H1 (cell line): ENCODE data around the gene DDB1. TPM values are rescaled to one million over a fixed set of nuclear protein-coding genes. Genes with fewer than 3 reads are reported as not detected.

Experiments
- CTCF ChIA-PET: fragments of 300-600 bp; sonication (Branson Sonifier 250); formaldehyde crosslinking; loops from one replicate; lab custom pipeline; 2021; ENCODE audit not compliant: partially characterized antibody; lab: Charles Lee
- POLR2A ChIA-PET: fragments of 300-600 bp; sonication (Branson Sonifier 250); formaldehyde crosslinking; loops from one replicate; lab custom pipeline; 2021; ENCODE audit warnings: inconsistent platforms; ENCODE audit not compliant: partially characterized antibody; lab: Charles Lee
- DNase-seq, 2 experiments: peaks; one replicate each; pipeline versions ENCODE4 v3.0.0 to v3.0.0-alpha.2; 2010 to 2022; ENCODE audit warnings: low spot score in 2 of 2, low read depth in 1 of 2, mixed read lengths in 1 of 2
- FAIRE-seq: peaks from 2 replicates; lab custom pipeline; 2011; peaks lifted over from hg19 to GRCh38; lab: Jason Lieb, UNC
- H2AFZ ChIP-seq: 2 replicates; pipeline ENCODE4 v1.8.1; 2012; ENCODE audit warnings: low read length, inconsistent platforms
- H2AK5ac ChIP-seq: 2 replicates; pipeline ENCODE4 v1.6.1; 2013; ENCODE audit warnings: low read depth, low read length
- H2BK120ac ChIP-seq: replicated peaks from 2 replicates; pipeline ENCODE3; 2013; ENCODE audit warnings: low read depth, low read length, inconsistent platforms
- H2BK12ac ChIP-seq: 2 replicates; pipeline ENCODE4 v1.6.1; 2013; ENCODE audit warnings: low read depth, low read length
- H2BK15ac ChIP-seq: 2 replicates; pipeline ENCODE4 v1.6.1; 2013; ENCODE audit warnings: low read length
- H2BK20ac ChIP-seq: 2 replicates; pipeline ENCODE4 v1.6.1; 2013; ENCODE audit warnings: low read length
- H2BK5ac ChIP-seq: 2 replicates; pipeline ENCODE4 v1.6.1; 2013; ENCODE audit warnings: low read depth, low read length
- H3K14ac ChIP-seq: 2 replicates; pipeline ENCODE4 v1.6.1; 2013; ENCODE audit warnings: inconsistent platforms; ENCODE audit not compliant: insufficient read length
- H3K18ac ChIP-seq: 2 replicates; pipeline ENCODE4 v1.6.1; 2013; ENCODE audit warnings: low read length; ENCODE audit errors: extremely low read depth
- H3K23ac ChIP-seq: 2 replicates; pipeline ENCODE4 v1.6.1; 2013; ENCODE audit warnings: inconsistent platforms; ENCODE audit not compliant: insufficient read length
- H3K23me2 ChIP-seq: 2 replicates; pipeline ENCODE4 v1.6.1; 2013; ENCODE audit warnings: low read depth, low read length
- H3K27ac ChIP-seq: 2 replicates; pipeline ENCODE4 v1.6.1; 2011; ENCODE audit warnings: low read depth, low read length, inconsistent platforms
- H3K27me3 ChIP-seq, 4 experiments: replicated peaks in 1 of 4; 1 replicate in 1 of 4; 2 replicates in 3 of 4; pipeline versions ENCODE4 v1.6.1 to v1.8.1; 2011 to 2013; ENCODE audit warnings: low read length in 3 of 4, mild to moderate bottlenecking in 3 of 4, inconsistent platforms in 2 of 4, mixed read lengths in 2 of 4, moderate library complexity in 1 of 4; ENCODE audit not compliant: control insufficient read depth in 3 of 4, insufficient read depth in 3 of 4; ENCODE audit errors: extremely low read depth in 1 of 4
- H3K36me3 ChIP-seq, 4 experiments: 2 replicates each; pipeline versions ENCODE4 v1.6.1 to v1.8.1; 2011 to 2013; ENCODE audit warnings: mild to moderate bottlenecking in 4 of 4, low read length in 3 of 4, moderate library complexity in 2 of 4, control low read depth in 1 of 4, inconsistent platforms in 1 of 4; ENCODE audit not compliant: insufficient read depth in 4 of 4, control insufficient read depth in 2 of 4
- H3K4ac ChIP-seq: replicated peaks from 2 replicates; pipeline ENCODE3; 2013; ENCODE audit warnings: low read length, low read depth, mixed read lengths, inconsistent platforms; ENCODE audit not compliant: insufficient read length
- H3K4me1 ChIP-seq, 4 experiments: replicated peaks in 1 of 4; 1 replicate in 1 of 4; 2 replicates in 3 of 4; pipeline versions ENCODE4 v1.6.1 to v1.8.1; 2011 to 2013; ENCODE audit warnings: low read length in 3 of 4, inconsistent platforms in 2 of 4, mixed read lengths in 1 of 4; ENCODE audit not compliant: insufficient read depth in 4 of 4, control insufficient read depth in 3 of 4
- H3K4me2 ChIP-seq, 2 experiments: 2 replicates each; pipeline versions ENCODE4 v1.6.1 to v1.8.1; 2011 to 2013; ENCODE audit warnings: low read depth in 2 of 2, low read length in 2 of 2, control low read depth in 1 of 2, inconsistent platforms in 1 of 2, mild to moderate bottlenecking in 1 of 2; ENCODE audit not compliant: insufficient read depth in 1 of 2
- H3K4me3 ChIP-seq, 4 experiments: fragments of 200-600, 300-600 bp in 1 of 4; sonication (generic), shearing (Covaris generic), sonication (Bioruptor Twin) in 1 of 4; 2 replicates each; pipeline versions ENCODE4 v1.5.1 to v1.8.1; 2011 to 2016; ENCODE audit warnings: low read length in 4 of 4, low read depth in 3 of 4, control low read depth in 2 of 4, inconsistent platforms in 2 of 4, mild to moderate bottlenecking in 2 of 4, mixed read lengths in 1 of 4, moderate library complexity in 1 of 4; ENCODE audit not compliant: insufficient read depth in 2 of 4; ENCODE audit errors: extremely low read depth in 1 of 4
- H3K56ac ChIP-seq: replicated peaks from 2 replicates; pipeline ENCODE3; 2013; ENCODE audit warnings: low read depth, mild to moderate bottlenecking, mixed read lengths, low read length, inconsistent platforms; ENCODE audit not compliant: insufficient read length
- H3K79me1 ChIP-seq: 2 replicates; pipeline ENCODE4 v1.6.1; 2013; ENCODE audit warnings: low read depth, low read length, control low read depth
- H3K79me2 ChIP-seq, 2 experiments: 2 replicates each; pipeline versions ENCODE4 v1.6.1 to v1.8.1; 2012 to 2013; ENCODE audit warnings: low read length in 2 of 2, mild to moderate bottlenecking in 2 of 2, inconsistent platforms in 1 of 2; ENCODE audit not compliant: insufficient read depth in 2 of 2, control insufficient read depth in 1 of 2
- H3K9ac ChIP-seq, 4 experiments: replicated peaks in 1 of 4; 1 replicate in 1 of 4; 2 replicates in 3 of 4; pipeline versions ENCODE4 v1.6.1 to v1.8.1; 2011 to 2013; ENCODE audit warnings: low read depth in 3 of 4, low read length in 3 of 4, control low read depth in 2 of 4, mild to moderate bottlenecking in 2 of 4, moderate library complexity in 2 of 4, inconsistent platforms in 1 of 4; ENCODE audit errors: extremely low read depth in 1 of 4
- H3K9me3 ChIP-seq, 2 experiments: 2 replicates each; pipeline versions ENCODE4 v1.6.1 to v1.8.1; 2012 to 2013; ENCODE audit warnings: mild to moderate bottlenecking in 2 of 2, moderate library complexity in 2 of 2, control low read depth in 1 of 2, inconsistent platforms in 1 of 2, low read depth in 1 of 2, low read length in 1 of 2, mixed read lengths in 1 of 2; ENCODE audit not compliant: insufficient read depth in 2 of 2
- H4K20me1 ChIP-seq, 2 experiments: replicated peaks in 1 of 2; 2 replicates each; pipeline versions ENCODE3 to v1.8.1; 2011 to 2013; ENCODE audit warnings: inconsistent platforms in 2 of 2, low read length in 2 of 2, mild to moderate bottlenecking in 1 of 2; ENCODE audit not compliant: insufficient read depth in 2 of 2, control insufficient read depth in 1 of 2
- H4K5ac ChIP-seq: 2 replicates; pipeline ENCODE4 v1.6.1; 2013; ENCODE audit warnings: low read length, low read depth, mixed read lengths, inconsistent platforms; ENCODE audit not compliant: insufficient read length
- H4K8ac ChIP-seq: 2 replicates; pipeline ENCODE4 v1.8.0; 2013; ENCODE audit warnings: mild to moderate bottlenecking, moderate library complexity, low read length, inconsistent platforms; ENCODE audit not compliant: insufficient read depth; ENCODE audit errors: extremely low read depth
- H4K91ac ChIP-seq: replicated peaks from 2 replicates; pipeline ENCODE3; 2013; ENCODE audit warnings: low read length, mixed read lengths, inconsistent platforms; ENCODE audit not compliant: insufficient read length
- BRCA1 ChIP-seq: IDR thresholded peaks from 2 replicates; pipeline ENCODE4 v1.6.1; 2012; ENCODE audit warnings: low read depth, low read length, improper control_type of control experiment
- CEBPB ChIP-seq: IDR thresholded peaks from 2 replicates; pipeline ENCODE4 v1.6.1; 2012; ENCODE audit warnings: low read depth, low read length
- CHD1 ChIP-seq: IDR thresholded peaks from 2 replicates; pipeline ENCODE4 v1.6.1; 2012; ENCODE audit warnings: low read depth, low read length, improper control_type of control experiment
- CTBP2 ChIP-seq: IDR thresholded peaks from 2 replicates; pipeline ENCODE4 v1.7.0; 2011; ENCODE audit warnings: borderline replicate concordance, mild to moderate bottlenecking, moderate library complexity, mixed read lengths, low read length; ENCODE audit not compliant: insufficient read depth, insufficient read length
- E2F6 ChIP-seq: IDR thresholded peaks from 2 replicates; pipeline ENCODE4 v1.6.1; 2012; ENCODE audit warnings: inconsistent platforms
- EGR1 ChIP-seq: IDR thresholded peaks from 2 replicates; pipeline ENCODE4 v1.6.1; 2011; ENCODE audit warnings: low read depth, low read length, borderline replicate concordance
- EZH2 ChIP-seq: fragments of 200-600 bp; sonication (generic); IDR thresholded peaks from 2 replicates; pipeline ENCODE4 v1.7.1; 2012; ENCODE audit warnings: low read depth, mild to moderate bottlenecking, moderate library complexity, low read length, inconsistent platforms; ENCODE audit not compliant: severe bottlenecking
- KDM5A ChIP-seq: fragments of 200-600 bp; IDR thresholded peaks from 2 replicates; pipeline ENCODE4 v1.7.1; 2012; ENCODE audit warnings: mild to moderate bottlenecking, low read length, inconsistent platforms, mixed read lengths
- NANOG ChIP-seq: IDR thresholded peaks from 2 replicates; pipeline ENCODE4 v1.6.1; 2011; ENCODE audit warnings: low read length, low read depth, mild to moderate bottlenecking, inconsistent platforms; ENCODE audit not compliant: insufficient read depth, poor library complexity, severe bottlenecking
- POLR2A ChIP-seq, 2 experiments: IDR thresholded peaks; 1 replicate in 1 of 2; 2 replicates in 1 of 2; pipeline ENCODE4 v1.6.1; 2011; ENCODE audit warnings: low read depth in 2 of 2, low read length in 2 of 2, mild to moderate bottlenecking in 2 of 2; ENCODE audit errors: control extremely low read depth in 1 of 2
- SP1 ChIP-seq: IDR thresholded peaks from 2 replicates; pipeline ENCODE4 v1.6.1; 2011; ENCODE audit warnings: low read depth, low read length
- SP4 ChIP-seq: IDR thresholded peaks from 2 replicates; pipeline ENCODE4 v1.6.1; 2012; ENCODE audit warnings: low read length, inconsistent platforms
- TEAD4 ChIP-seq: IDR thresholded peaks from 2 replicates; pipeline ENCODE4 v1.6.1; 2012; ENCODE audit warnings: low read depth, low read length, inconsistent platforms, mixed read lengths
- WGBS, 2 experiments: shearing (Covaris generic) in 1 of 2; methylation state at CpG; one replicate each; pipeline versions ENCODE4 v1.1.6 to v1.1.7; 2013 to 2015; ENCODE audit warnings: low lambda C conversion rate in 2 of 2, mixed read lengths in 2 of 2, inconsistent platforms in 1 of 2, low coverage in 1 of 2, missing lambda C conversion rate in 1 of 2; ENCODE audit not compliant: insufficient replicate concordance in 2 of 2, insufficient coverage in 1 of 2, insufficient read length in 1 of 2; ENCODE audit errors: extremely low coverage in 1 of 2, missing lambda C conversion rate in 1 of 2; 5-methylcytosine and 5-hydroxymethylcytosine counted together
- polyA plus RNA-seq, 7 experiments: library from polyadenylated mRNA; depleted of rRNA in 3 of 7; stranded (reverse) in 5 of 7; unstranded in 2 of 7; fragments of >200 nt in 5 of 7; fragments of 200-250 nt in 2 of 7; gene quantifications; 1 replicate in 5 of 7; 2 replicates in 1 of 7; 4 replicates in 1 of 7; pipeline versions ENCODE4 v1.2.1 to v1.2.3, GENCODE V29; 2011 to 2013; ENCODE audit warnings: missing spikeins in 2 of 7, mixed read lengths in 2 of 7
- total RNA-seq: library from RNA; stranded (reverse); fragmentation: NEBNext Ultra II Directional; extraction: Animal tissue kit (Norgen Biotek cat#: 25700); gene quantifications from 2 replicates; pipeline ENCODE4 v1.2.1, GENCODE V29; 2021

The DDB1 gene
- total and polyA plus RNA-seq, 2 of the 8 experiments (the other 6 are each of a cell fraction or from before 2014, with no cell fraction given): 275 to 306 TPM

DNA sequence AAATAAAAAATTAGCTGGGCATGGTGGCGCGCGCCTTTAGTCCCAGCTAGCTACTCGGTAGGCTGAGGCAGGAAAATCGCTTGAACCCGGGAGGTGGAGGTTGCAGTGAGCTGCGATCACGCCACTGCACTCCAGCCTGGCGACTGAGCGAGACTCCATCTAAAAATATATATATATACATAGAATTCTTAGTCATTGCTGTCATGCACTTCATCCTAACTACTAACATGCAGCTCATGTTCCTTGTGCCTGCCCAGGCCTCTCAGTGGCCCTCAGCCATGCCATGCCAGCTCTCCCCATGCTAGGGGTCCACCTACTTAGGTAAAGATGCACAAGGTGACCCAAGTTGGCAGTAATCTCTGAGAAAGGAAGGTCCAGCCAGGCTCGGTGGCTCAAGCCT lies 25.7 kb upstream of the DDB1 start:
- ChIA-PET POLR2A (interaction anchor here (1.3 to 39.7 kb wide), 4 partner anchors 6 to 71 kb away, joined by 3 to 1106 read pairs (median 607); partner anchors contain the start of genes CPSF7, CYB561A3, DDB1 and SDHAF2), CTCF (interaction anchor here (0.7 to 22.8 kb wide), 4 partner anchors 10 to 182 kb away, joined by 5 to 255 read pairs (median 102); partner anchors contain the start of genes DDB1 and TKFC)
- no peak overlapping the region for H3K9ac ChIP-seq
- H2BK15ac ChIP-seq: no peak overlapping the region
- peaks cover 0 to under 1% (median 0%) of the 10 kb centered on the region in 4 experiments; a peak in 2 of 8 replicates for H3K36me3 ChIP-seq
- peaks cover 5% of the 10 kb centered on the region for H3K79me1 ChIP-seq
- no peak overlapping the region for H4K91ac ChIP-seq
- H2BK12ac ChIP-seq: no peak overlapping the region
- H3K18ac ChIP-seq: no peak overlapping the region
- DNase-seq (no peak), FAIRE-seq (no peak)
- H4K8ac ChIP-seq: no peak overlapping the region
- H2AFZ ChIP-seq: no peak overlapping the region
- no peak overlapping the region for H3K23ac ChIP-seq
- H3K4ac ChIP-seq: no peak overlapping the region
- H2BK5ac ChIP-seq: no peak overlapping the region
- no peak overlapping the region for H2AK5ac ChIP-seq
- no peak overlapping the region for H3K27ac ChIP-seq
- H4K20me1 ChIP-seq: no peaks in the 10 kb centered on the region
- no peaks in the 10 kb centered on the region for H3K4me1 ChIP-seq
- H3K9me3 ChIP-seq: no peaks in the 10 kb centered on the region
- no peak overlapping the region for H2BK120ac ChIP-seq
- 98% methylated on average over 11 of the region's 11 CpGs; no CpG with 5 or more reads in 1 of the 2 experiments for WGBS, 2 experiments
- no peak overlapping the region for H4K5ac ChIP-seq
- no peak overlapping the region for H3K56ac ChIP-seq
- peaks cover 14% of the 10 kb centered on the region for H3K23me2 ChIP-seq
- H2BK20ac ChIP-seq: no peak overlapping the region
- peaks cover 3 to 19% of the 10 kb centered on the region in 2 experiments for H3K79me2 ChIP-seq
- no peak overlapping the region for H3K14ac ChIP-seq
- H3K4me2 ChIP-seq: no peak overlapping the region
- TF ChIP-seq POLR2A (IDR thresholded peaks at IDR 0.05; ENCODE audit: control extremely low read depth in 1 of 2, low read depth in 2 of 2, low read length in 2 of 2): no peak
- no peak for TF ChIP-seq CHD1
- no peak for TF ChIP-seq EZH2
- TF ChIP-seq BRCA1: no peak
- no peak for TF ChIP-seq SP4
- no peak for TF ChIP-seq CEBPB
- TF ChIP-seq KDM5A: no peak
- no peak for TF ChIP-seq EGR1
- TF ChIP-seq TEAD4: no peak
- TF ChIP-seq NANOG: no peak
- TF ChIP-seq E2F6: no peak
- TF ChIP-seq SP1: no peak
- TF ChIP-seq CTBP2: no peak
- no peaks in the 10 kb centered on the region for H3K27me3 ChIP-seq
- no peak overlapping the region for H3K4me3 ChIP-seq
